Coronary artery (tissue), 2 donors: ENCODE measurements around the gene STAT6.
A peak's percentile ranks its signal among the peaks of the same experiment; 100 is the strongest.

ENCODE experiments used
- DNase-seq: peaks from one replicate; pipeline ENCODE4 v3.0.0-alpha.2; 2017; ENCODE audit warnings: low spot score
- H3K27ac ChIP-seq, 2 donors: fragments of 200-600 bp; sonication (generic); one replicate each; pipeline ENCODE4 v1.5.1; 2016 to 2019
- H3K4me3 ChIP-seq: fragments of 200-600 bp; sonication (generic); 2 replicates; pipeline ENCODE4 v1.5.1; 2016; ENCODE audit warnings: mild to moderate bottlenecking, moderate library complexity
- TF ChIP-seq, protein P1 (sequence below): fragments of 200-600 bp; sonication (generic); IDR thresholded peaks from one replicate; pipeline ENCODE4 v1.5.1; 2019; ENCODE audit warnings: antibody characterized with exemption

STAT6 gene

DNA sequence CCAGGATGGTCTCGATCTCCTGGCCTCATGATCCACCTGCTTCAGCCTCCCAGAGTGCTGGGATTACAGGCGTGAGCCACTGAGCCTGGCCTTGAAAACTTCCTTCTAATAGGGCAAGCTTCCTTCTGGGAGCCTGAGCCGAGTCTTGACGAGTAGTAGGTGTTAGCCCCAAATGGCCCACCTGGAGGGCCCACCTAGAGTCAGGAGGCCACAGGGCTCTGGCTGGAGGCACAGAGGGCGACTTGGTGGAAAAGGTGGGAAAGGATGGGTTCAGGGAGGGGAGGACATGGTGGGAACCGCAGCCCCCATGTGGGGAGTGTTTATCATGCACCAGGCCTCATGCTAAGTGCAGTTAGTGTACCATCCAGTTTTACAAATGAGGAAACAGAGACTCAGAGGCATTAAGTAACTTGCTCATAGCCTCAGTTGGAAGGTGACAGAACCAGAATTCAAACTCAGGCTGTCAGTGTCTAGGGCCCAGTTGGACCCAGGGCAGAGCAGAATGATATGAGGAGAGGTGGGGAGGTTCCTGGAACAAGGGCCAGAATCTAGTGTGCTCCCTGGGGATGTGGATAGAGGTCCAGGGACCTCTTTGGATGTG, 39.3 kb upstream of the STAT6 start:
- H3K27ac ChIP-seq, result peak overlapping the region; percentile 82 to 84
- TF ChIP-seq, protein P1, sequence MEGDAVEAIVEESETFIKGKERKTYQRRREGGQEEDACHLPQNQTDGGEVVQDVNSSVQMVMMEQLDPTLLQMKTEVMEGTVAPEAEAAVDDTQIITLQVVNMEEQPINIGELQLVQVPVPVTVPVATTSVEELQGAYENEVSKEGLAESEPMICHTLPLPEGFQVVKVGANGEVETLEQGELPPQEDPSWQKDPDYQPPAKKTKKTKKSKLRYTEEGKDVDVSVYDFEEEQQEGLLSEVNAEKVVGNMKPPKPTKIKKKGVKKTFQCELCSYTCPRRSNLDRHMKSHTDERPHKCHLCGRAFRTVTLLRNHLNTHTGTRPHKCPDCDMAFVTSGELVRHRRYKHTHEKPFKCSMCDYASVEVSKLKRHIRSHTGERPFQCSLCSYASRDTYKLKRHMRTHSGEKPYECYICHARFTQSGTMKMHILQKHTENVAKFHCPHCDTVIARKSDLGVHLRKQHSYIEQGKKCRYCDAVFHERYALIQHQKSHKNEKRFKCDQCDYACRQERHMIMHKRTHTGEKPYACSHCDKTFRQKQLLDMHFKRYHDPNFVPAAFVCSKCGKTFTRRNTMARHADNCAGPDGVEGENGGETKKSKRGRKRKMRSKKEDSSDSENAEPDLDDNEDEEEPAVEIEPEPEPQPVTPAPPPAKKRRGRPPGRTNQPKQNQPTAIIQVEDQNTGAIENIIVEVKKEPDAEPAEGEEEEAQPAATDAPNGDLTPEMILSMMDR, result no peak
- H3K4me3 ChIP-seq, result no peak overlapping the region
- no peak for DNase-seq

DNA sequence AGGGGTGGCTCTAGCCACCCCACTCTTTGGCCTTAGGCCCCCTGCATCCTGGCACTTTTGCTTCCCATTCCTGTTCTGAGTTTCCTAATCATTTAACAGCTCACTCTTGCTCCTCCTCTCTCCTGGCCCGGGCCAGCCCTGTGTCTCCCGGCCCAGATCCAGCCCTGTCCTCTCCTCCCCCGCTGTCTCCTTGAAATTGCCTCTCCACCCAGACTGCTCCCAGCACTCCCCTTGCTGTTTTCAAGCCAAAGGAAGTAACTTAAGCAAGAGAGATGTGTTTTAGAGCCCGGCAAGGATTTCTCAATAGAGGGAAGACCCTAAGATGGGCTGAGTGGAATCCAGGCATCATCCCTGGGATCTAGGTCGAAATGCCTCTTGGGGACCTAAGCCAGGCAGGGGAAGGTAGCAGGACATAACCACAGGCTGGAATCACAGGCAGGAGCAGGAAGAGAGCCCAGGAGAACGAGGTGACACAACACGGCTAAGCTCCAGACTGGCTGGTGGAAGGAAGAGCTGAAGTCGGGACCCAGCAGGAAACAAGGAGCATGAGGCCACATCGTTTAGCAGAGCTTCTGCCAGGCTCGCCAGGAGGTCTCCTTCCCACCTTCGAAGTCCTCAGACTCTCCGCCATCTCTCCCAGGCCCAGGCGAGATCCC, 38.2 kb upstream of the STAT6 start:
- Histone ChIP-seq H3K27ac (peak overlapping the region; percentile 82 to 94), H3K4me3 (peak overlapping the region; percentile 40)
- TF ChIP-seq, protein P1, result no peak
- DNase-seq, result peak; percentile 88

DNA sequence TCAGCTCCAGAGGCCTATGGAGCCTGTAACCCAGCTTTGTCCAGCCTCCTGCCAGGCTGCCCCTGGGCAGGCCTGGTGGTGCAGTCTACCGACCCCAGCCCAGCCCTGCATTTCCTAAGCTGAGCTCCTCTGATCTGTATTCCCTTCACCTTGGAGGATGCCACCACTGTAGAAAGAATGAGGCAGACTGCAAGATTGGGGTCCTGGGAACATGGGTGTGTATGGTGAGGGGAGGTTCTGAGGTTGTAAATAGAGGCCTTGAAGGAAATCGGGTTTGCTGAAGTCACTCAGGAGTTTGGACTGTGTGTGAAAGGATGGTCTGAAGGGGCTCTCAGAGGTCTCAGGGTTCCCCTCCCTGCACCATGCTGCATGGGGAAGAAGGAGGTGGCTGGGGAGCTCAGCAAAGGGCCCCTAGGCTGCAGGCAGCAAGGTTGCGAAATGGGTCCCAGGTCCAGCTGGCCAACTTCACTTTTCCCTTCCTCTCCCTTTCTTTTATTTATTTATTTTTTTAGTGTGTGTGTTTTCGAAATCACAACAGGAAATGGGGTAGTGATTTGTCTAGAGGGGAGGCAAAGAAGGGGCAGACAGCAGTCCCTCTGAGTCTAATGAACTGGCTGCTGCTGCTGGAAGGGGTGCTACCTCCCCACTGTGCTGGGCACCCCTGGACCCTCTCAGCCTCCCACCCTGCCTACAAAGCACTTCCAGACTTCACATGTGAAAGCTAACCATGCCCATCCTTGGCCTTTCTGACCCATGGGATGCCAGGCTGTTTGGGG, 37.5 kb upstream of the STAT6 start:
- Histone ChIP-seq H3K27ac (peak overlapping the region; percentile 82 to 94), H3K4me3 (peak overlapping the region; percentile 40)
- TF ChIP-seq, protein P1, result no peak
- DNase-seq, result no peak

DNA sequence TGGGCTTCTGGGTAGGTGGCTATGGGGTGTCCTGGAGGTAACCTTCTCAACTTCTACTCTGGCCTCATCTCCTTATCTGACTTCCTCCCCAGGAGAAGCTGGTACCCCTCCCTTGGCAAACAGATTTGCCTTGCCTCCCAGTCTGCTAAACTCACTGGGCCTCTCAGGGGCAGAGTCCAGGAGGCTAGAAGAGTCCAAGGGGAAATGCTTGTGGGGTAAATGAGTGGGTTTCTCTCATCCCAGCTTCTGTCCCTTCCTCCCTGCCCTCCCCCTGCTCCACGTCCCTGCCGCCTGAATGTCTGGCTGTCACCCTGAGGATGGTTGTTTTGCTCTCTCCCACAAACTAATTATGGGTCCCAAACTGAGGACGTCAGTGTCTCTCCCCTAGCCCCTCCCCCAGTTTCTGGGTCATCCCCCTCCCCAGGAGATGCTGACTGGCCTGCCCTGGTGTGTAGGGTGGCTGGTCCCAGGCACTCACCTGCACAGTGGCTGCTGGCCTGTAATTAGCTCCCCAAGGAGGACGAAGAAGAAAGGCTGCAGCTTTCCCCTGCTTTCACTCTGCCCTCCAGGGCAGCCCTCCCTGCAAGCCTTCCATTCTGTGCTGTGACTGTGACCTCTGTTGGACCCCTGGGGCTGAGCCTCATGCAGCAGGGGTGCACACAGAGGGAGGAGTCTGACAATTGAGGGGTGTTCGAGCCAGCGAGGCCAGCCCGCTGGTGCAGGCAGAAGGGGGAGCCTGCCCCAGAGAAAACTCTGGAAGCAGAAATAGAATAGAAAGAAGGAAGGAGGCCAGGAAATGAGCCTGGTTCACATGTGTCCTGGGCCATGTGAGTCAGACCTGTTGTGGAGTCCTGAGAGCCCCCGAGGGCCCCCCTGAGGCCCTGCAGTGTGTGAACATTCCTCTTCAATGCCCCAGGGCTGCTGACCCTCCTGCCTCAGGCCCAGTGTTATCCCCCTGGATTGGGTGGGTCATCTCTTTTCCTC, 36.1 kb upstream of the STAT6 start, which contains the start of gene LRP1-AS:
Gene LRP1-AS, minus strand, starts transcription at position 659 of the 984 bp plus-strand sequence.
- Histone ChIP-seq H3K27ac (peak within 1 kb of the TSS; percentile 40 to 94), H3K4me3 (peak within 1 kb of the TSS; percentile 36)
- DNase-seq, result no peak
- TF ChIP-seq, protein P1, result no peak

DNA sequence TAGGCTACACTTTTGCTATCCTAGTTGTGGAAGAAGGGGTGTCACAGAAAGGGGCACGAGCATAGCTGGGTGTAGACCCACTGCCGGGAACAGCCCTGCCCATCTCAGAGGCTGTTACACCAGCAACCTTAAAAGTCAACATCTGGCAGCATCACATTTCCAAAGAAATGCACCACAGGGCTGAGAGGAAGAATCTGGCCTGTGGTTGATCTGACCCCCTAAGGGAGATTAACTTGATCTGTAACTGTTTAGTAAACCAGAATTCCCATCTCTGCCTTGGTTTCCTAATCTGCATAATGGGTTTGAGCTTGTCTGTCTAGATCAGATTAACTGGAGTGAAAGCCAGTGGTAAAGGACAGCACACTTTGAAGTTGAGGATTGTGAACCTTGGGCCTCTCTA, 34.9 kb upstream of the STAT6 start:
- Histone ChIP-seq H3K4me3 (no peak overlapping the region), H3K27ac (peak overlapping the region; percentile 40 to 73)
- DNase-seq, result no peak
- TF ChIP-seq, protein P1, result no peak

DNA sequence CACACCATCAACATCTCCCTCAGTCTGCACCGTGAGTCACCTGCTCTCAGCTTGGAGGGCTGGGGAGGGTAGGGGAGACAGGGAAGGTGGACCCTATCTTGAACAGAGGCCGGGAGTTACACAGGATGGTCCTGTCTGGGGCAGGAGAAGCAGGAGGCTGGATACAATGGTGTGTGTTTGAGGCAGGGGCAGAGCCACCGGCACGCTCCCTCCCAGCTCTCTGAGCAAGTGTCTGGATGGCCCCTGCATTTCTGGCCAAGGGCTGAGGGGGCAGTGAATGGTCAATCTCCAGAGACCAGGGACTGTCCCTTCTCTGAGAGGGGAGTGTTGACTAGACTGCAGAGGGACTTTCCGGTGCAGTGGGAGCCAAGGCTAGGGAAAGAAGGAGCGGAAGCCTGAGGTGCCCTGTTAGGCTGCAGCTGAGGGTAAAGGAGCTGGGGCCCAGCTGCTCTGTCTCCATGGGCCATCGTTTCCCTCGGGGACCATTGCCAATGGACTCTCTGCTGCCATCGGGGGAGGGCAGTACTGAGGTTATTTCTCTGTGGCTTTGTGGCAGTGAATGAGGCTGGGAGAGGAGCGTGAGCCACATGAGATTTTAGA, 34.4 kb upstream of the STAT6 start:
- no peak overlapping the region for H3K4me3 ChIP-seq
- TF ChIP-seq, protein P1, result no peak
- H3K27ac ChIP-seq, result peak overlapping the region; percentile 40 to 73

More for the DNA sequence above, 34.4 kb upstream of the STAT6 start:
- no peak for DNase-seq
